SHP77 (cell line): ENCODE measurements around the gene AAK1.
"Not testable (repeated sequence)": the region's sequence is repeated elsewhere in the genome, so short reads cannot be mapped to it uniquely, and the experiment has no call there.

Experiments
- DNase-seq, 2 experiments: peaks; one replicate each; lab custom pipeline; 2025; lab: John Stamatoyannopoulos, UW

Gene AAK1

DNA sequence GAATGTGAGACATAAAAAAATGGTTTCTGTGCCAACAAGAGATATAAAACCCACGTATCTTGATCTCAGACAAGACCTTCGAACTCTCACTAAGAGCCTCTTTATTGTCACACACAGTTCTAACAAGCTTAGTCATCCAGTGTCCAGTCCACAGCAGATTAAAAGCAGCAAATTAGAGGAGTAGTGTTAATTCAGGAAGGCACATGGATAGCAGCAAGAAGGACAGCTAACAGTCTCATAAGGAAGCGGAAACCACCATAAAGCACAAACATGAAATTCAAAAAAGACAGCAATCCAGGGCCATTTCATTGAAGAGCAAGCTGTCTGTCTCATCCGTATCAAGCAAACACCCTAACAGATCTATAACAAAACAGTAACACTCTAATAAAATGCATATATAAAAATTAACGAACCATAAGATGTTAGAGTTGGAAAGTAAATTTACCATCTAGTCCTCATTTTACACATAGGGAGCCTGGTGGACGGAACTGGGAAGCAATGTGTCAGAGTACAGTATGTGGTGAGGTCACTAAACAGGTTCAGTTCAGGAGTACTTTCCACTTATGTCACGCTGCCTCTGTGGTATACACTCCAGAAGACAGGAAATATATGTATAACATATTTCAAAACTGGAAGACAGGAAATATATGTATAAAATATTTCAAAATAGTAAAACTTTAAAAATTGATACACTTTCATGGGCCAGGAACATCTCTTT, 18.3 kb downstream of the AAK1 start:
- no peak for DNase-seq

DNA sequence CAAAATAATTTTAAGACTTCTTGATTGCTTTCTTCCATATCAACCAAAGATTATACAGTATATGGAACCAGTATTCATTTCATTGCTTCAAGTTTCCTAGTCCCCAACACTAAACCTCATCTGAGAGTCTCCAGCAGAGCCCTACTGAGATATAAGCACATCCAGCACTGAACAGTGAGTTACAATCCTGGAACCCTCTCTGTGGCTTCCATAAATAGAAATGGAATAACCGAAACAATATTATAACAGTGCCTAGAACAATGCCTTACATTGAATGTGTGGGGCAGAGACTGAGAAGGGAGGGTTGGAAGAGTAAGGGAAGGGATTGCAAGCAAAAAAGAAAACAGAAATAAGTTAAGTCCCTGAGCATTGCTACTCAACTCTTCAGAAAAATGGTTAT, 18.9 kb downstream of the AAK1 start:
- DNase-seq = no peak

DNA sequence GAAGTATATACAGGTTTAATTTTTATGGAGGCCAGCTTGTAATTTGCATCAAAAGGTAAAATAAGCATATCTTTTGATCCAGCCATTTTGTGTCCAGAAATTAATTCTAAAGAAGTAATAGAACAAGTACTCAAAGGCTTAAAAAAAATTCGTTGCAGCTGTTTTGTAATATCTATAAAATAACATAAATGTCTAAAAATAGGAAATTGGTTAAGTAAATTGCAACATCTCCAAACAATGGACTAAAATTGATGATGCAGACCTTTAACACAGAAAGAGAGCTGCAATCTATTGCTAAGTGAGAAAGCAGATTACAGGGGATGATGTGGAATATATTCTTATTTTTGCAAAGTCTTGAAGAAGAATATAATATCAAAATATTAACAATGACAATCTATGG, 19.4 kb downstream of the AAK1 start:
- no peak for DNase-seq

DNA sequence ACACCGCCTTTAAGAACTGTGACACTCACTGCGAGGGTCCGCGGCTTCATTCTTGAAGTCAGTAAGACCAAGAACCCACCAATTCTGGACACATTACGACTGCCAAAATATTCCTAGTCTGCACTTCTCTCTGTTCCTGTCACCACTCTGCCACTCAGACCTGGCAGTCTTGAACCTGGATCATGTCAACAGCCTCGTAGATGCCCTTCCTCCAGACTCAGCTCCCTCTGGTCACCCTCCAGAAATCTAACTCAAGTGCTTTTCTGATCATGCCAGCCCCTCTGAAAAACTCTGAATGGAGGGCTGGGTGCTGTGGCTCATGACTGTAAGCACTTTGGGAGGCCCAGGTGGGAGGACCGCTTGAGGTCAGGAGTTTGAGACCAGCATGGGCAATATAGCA, 20.3 kb downstream of the AAK1 start:
- no peak for DNase-seq

DNA sequence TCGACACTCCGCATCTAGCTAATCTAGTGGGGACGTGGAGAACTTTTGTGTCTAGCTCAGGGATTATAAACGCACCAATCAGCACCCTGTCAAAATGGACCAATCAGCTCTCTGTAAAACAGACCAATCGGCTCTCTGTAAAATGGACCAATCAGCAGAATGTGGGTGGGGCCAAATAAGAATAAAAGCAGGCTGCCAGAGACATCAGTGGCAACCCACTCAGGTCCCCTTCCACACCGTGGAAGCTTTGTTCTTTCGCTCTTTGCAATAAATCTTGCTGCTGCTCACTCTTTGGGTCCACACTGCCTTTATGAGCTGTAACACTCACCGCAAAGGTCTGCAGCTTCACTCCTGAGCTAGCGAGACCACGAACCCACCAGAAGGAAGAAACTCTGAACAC, 20.7 kb downstream of the AAK1 start:
- DNase-seq = not testable (repeated sequence)

DNA sequence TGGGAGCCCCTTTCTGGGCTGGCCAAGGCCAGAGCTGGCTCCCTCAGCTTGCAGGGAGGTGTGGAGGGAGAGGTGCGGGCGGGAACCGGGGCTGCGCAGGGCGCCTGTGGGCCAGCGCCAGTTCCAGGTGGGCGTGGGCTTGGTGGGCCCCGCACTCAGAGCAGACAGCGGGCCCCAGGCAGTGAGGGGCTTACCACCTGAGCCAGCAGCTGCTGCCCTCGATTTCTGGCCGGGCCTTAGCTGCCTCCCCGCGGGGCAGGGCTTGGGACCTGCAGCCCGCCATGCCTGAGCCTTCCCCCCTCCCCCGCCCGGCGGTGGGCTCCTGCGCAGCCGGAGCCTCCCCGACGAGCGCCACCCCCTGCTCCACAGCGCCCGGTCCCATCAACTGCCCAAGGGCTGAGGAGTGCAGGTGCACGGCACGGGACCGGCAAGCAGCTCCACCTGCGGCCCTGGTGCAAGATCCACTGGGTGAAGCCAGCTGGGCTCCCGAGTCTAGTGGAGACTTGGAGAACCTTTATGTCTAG, 21.5 kb downstream of the AAK1 start:
- DNase-seq = not testable (repeated sequence)

DNA sequence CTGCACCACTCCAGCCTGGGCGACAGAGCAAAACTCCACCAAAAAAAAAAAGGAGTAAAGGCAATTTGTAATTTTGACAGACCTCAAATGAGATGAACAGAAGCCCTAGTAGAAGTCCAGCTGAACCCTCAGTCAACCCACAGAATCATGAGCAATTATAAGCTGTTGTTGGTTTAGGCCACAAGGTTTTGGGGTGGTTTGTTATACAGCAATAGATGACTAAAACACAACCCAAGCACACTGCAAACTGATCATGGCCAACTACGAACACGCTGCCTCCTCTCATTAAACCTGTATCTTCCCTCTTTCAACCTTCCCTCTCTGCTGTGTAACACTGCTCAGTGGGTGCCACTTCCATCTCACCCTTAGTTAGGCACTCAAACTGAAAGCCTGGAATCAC, 22.1 kb downstream of the AAK1 start:
- no peak for DNase-seq

DNA sequence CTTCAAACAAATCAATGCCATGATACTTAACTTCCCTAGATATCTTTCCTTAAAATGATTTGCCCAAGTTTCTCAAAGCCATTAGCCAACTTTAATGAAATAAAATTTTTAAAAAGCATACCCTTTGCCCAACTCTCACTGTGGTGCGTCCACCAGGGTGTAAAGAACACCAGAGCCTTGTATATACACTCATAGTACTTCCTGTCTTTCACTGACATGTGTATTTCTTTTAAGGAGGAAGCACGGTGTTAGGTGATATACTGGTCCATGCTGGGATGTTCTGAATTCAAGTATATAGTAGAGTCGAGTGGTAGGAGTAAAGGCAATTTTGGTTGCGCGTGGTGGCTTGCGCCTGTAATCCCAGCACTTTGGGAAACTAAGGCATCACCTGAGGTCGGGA, 22.7 kb downstream of the AAK1 start:
- no peak for DNase-seq

DNA sequence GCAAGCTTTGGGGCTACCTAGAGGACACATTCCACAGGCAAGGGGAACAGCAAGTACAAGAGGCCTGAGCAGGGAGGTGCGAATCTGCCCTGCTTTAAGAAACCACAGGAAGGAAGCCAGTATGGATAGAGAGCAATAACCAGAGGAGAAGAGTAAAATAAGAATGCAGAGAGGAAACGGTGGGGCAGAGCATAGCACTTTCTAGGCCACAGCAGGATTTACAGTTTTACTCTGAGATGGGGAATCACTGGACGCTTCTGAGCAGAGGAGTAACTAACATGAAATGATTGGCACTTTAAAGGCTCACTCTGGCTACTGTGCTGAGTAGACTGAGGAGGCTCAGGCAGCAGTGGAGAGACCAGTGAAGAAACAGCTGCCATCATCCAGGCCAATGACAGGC, 23.8 kb downstream of the AAK1 start:
- no peak for DNase-seq

DNA sequence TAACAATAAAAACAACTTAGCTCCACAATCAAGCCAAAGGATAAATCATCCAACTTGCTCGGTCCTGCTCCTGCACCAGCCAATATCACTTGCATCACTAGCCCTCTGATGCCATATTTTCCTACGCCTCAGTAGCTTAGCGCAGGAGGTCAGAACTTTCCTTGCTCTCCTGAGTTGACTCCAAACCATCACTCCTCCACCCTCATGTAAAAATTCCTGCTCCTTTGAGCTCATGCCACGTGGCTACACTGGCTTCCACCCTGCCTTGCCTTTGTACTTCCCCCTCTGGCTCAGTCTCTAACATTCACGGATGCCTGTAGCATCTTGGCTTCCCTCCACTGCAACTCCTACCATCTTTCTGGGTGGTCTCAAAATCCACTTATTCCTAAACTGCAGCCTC, 25.2 kb downstream of the AAK1 start:
- DNase-seq = no peak

DNA sequence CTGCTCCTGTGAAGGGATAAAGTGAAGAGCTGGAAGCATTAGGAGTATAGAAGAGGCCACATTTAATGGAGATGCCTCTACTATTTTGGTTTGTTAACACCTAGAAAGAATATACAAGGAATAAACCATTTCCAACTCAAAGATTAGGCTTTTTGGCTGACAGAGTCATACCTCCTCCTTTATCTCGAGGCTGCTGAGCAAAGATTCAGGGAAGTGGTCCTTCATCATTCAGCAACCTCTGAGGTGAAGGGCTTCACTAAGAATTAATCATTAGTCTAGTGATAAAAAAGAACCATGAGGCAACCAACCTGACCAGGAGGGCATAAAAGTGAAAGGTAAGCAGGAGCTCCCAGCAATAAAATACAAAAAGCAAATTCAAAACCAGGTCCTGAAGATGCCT, 25.8 kb downstream of the AAK1 start:
- no peak for DNase-seq

DNA sequence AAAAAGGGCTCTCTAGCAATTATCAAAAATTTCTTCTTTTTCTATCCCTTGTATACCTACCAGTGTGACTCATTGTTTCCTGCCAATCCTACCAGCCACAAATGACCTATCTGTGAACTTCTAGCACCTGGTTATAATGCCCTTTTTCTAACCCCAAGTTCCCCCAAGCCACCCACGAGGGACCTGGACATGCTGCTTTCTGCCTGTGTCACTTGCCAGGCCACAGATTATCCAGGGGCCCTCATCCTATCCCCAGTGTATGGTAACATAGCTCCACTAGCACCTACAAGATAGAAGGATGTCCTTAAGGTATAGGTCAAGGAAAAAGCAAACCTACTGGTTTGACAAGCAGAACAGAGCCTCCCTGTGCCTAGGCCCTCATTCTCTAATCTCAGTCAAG, 26.8 kb downstream of the AAK1 start:
- DNase-seq = no peak

DNA sequence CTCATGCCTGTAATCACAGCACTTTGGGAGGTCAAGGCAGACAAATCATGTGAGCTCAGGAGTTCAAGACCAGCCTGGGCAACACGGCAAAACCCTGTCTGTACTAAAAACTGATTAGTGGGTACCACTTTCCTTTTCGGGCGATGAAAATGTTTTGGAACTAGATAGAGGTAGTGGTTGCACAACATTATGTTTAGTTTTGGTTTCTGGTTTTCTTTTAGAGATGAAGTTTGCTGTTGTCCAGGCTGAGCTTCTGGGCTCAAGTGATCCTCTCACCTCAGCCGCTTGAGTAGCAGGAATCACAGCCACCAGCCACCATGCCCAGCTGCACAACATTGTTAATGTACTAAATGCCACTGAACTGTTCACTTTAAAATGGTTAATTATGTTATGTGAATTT, 27.6 kb downstream of the AAK1 start:
- DNase-seq = no peak

DNA sequence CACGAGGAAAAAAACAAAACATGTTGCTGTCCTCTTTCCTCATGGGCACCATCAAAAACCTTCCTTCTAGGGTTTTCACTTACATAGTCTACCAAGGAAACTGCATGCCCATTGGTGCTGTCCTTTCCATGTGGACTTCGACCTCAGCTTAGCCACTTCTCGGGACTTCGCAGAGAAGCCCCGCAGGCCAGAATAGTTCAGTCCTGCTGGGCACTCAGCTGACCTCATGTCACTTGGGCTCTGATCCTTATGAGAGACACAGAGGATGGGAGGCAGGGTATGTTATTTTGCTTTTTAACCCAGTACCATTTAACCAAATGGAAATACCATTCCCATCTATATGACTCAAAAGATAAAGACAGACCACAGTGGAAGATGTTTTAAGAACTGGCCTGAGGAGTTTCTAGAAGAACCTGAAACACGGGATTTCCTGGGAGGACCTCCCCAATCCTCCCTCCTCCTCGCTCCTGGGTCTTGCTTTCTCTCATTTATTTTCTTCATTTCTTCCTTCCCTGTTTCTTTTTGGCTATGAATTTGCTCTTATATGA, 28.4 kb downstream of the AAK1 start:
- DNase-seq = no peak

DNA sequence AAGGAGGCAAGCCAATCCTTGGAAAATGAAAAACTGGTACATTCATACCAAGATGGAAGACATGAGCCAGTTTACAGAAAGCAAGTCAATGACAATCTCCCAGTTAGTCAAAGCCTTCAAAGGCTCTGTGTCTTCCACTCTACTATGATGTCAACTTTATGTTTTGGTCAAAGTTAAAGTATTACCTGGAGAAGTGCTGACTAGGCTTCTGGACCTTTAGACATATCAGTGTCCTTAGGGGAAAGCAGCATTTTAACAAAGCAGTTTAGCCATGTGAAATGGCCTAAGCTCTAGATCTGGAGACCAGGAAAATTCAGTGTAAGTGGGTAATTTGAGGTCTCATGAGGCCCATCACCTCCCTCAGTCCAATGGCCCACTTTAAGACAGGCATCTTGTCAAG, 30.8 kb downstream of the AAK1 start:
- DNase-seq = no peak

DNA sequence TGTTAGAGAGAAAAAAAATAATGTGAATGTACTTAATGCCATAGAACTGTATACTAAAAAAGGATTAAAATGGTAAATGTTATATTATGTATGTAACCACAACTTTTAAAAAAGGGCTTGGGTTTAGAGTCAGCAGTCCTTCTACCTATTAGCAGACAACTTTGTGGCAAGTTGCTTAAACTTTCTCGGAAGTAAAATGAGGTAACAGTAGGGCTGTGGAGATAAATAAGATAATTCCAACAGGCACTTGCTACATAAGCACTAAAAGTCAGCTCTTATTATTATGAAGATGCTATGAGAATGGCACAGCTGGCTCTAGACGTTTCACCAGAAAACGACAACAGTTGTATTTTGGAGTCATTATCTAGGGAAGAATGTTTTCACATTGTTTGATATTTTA, 31.3 kb downstream of the AAK1 start:
- no peak for DNase-seq

DNA sequence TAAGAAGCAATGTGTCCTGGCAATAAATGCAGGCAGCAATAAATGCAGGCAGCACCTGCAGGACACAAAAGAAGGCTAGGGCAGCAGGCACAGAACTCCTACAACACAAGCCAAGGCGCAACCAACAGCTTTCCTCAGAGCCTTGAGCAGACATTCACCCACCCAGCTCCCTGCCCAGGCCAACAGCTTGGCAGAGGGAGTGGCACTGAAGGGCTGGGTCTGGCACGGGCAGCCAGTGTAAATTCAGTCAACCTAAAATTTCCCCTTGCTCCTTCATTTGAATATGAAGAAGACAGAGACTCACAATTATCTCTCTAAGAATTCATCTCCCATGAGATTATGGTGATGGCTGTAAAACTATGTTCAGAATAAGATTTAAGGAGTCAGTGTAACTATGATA, 35.4 kb downstream of the AAK1 start:
- DNase-seq = no peak

DNA sequence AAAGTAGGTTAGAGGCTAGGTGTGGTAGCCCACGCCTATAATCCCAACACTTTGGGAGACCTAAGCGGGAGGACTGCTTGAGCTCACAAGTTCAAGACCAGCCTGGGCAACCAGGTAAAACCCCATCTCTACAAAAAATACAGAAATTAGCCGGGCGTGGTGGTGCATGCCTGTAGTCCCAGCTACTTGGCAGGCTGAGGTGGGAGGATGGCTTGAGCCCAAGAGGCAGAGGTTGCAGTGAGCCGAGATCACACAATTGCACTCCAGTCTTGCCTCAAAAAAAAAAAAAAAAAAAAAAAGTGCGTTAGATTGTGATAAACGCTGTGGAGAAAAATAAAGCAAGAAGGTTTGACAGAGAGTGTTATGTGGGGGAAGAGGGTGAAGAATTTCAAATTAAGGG, 36.8 kb downstream of the AAK1 start:
- not testable (repeated sequence) for DNase-seq

DNA sequence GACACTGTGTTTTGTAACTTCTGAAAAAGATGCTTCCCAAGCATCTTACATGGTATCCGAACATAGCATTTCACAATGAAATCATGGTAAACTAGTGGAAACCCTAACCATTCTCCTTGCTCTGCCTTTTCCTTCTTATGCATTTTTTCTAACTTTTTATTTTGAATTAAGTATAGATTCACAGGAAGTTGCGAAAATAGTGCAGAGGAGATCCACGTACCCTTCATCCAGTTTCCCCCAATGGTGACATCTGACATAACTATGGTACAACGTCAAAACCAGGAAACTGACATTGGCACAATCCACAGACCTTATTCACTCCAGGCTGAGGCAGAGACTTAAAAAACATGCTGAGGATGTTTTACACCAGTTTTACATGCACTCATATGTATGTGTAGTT, 38.3 kb downstream of the AAK1 start:
- no peak for DNase-seq

DNA sequence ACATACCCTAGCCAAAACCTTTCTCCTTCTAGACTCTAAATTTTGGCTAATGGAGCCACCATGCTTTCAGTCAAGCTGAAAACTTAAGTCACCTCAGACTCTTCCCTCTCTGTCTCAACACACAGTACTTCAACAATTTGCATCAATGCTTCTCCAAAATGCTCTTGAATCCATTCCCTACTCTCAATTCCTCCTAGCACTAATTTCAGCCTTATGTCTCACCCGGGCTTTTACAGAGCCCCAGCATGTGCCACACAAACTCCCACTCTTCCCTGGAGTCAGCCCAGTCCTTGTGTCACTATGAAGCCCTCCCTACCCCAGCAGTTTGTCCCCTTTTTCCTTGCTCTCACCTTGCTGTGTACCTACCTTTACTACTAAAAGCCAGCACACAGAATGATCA, 38.7 kb downstream of the AAK1 start:
- DNase-seq = no peak

DNA sequence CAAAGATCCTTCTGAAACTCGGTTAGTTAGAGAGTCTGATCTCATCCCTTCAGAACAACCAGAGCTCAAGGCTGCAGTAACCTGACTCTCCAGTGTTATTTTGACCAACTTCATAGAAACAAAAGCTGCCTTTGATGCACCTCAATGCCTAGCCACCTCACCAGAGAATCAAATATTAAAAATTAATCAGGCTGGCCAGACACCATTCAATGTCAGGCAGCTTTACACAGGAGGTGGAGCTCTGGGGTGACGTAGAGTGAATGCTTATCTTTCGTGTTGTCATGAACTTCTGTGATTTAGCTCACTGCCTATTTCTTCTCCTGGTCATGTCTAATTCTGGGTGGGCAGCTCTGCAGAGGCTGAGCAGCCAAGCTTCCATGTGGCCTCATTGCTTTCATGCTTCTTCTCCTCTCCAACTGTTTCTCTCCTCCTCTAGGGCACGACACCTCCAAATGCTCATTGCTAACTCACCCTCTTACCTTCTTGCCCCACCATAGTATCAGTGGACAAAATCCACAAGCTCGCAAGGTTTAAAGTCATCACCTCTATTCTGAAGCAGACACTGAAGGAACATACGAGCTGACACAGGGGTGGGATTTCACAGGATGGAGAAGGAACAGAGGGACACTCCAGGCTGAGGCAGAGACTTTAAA, 39.4 kb downstream of the AAK1 start:
- no peak for DNase-seq

DNA sequence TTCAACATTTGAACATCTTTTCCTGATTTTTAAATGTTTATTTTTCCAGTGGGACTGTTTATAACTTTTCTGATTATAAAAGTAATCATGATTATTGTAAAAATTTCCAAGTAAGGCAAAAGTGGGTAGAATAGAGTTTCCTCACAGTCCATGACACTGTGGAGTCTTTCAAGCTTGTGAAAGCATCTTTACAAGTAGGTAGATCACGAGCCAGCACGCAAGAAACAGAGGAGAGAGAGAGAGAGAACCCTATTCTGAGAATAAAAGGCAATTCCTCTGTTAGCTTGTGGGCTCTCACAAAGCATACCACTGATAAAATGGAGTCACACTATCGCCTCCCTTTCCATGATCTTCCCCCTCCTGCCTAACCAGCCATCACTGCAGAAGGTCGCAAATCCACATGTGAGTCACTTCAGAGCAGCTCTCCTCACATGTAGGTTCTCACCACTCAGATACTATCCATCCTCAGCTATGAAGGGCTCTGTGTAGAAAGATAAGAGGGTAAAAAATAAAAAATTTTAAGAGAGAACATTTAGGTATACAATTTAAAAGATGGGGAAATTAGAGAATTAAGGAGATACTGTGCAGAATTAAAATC, 40.3 kb downstream of the AAK1 start:
- DNase-seq = no peak

DNA sequence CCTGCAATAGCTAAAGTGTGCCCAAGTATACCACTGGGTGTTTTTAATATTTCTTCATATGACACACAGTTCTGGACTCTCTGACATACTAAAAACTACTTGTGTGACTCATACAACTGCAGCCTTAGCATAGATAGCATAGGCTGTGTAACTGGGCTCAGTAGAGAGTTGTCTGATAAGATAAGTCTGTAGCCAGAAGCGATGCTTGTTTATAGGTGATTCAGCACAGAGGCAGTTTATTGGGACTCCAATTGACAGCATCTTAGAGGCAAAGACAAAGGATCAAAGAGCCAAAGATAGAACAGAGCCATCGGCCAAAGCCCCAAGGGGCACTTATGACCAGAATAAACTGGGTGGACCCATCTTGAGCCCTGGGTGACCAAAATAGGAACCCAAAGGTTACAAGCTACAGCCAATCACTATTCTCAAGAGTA, 42.3 kb downstream of the AAK1 start:
- DNase-seq = no peak
